ENCODE results near the gene ST6GAL1.

Gene ST6GAL1

GRCh38 chr3:186945255-186945823 is 15.0 kb downstream of the ST6GAL1 start:
- no peak for TF ChIP-seq CTCF (IDR thresholded peaks at IDR 0.05)

GRCh38 chr3:186946756-186947375 is 16.5 kb downstream of the ST6GAL1 start:
- TF ChIP-seq CTCF (IDR thresholded peaks at IDR 0.05), result no peak

- no peak for TF ChIP-seq CTCF (IDR thresholded peaks at IDR 0.05)
These were observed 19.1 kb downstream of the ST6GAL1 start for GRCh38 chr3:186949281-186949982.

GRCh38 chr3:186950402-186951093 is 20.2 kb downstream of the ST6GAL1 start:
- no peak for TF ChIP-seq CTCF (IDR thresholded peaks at IDR 0.05)

GRCh38 chr3:186951640-186952552 is 21.6 kb downstream of the ST6GAL1 start:
- TF ChIP-seq CTCF (IDR thresholded peaks at IDR 0.05), result no peak

GRCh38 chr3:186953011-186953487 is 22.7 kb downstream of the ST6GAL1 start:
- no peak for TF ChIP-seq CTCF (IDR thresholded peaks at IDR 0.05)

Data from LNCAP (cell line).